ENCODE results near the gene ATL1. TPM values are rescaled to one million over a fixed set of nuclear protein-coding genes. Genes with fewer than 3 reads are reported as not detected.

The ATL1 gene
- total RNA-seq (2014; rRNA removed; shearing (Covaris generic)) (5.9 and 7.0 TPM in 2 replicates), polyA plus RNA-seq (2016; fragmentation: Nextera tagmentation; extraction: Ambion mirVana) (3.5 and 5.0 TPM in 2 replicates)
- long read RNA-seq, partial matches to known transcripts, result 1 of 4 reads
- long read RNA-seq, other reads (novel, unspliced or antisense), result 3 of 4 reads

GRCh38 chr14:50559990-50560930, at the start of gene ATL1:
Gene ATL1, plus strand, starts transcription at chr14:50560145. Its CDS starts 121 bp downstream, at chr14:50560266.
- Histone ChIP-seq H3K4me1 (ENCODE audit: insufficient read depth) (peaks cover 12% of the 10 kb centered on the region), H3K27me3 (ENCODE audit: insufficient read depth) (peaks cover 21% of the 10 kb centered on the region), H3F3A (replicated peaks; ENCODE audit: low read depth) (no peaks in the 10 kb centered on the region), H3K79me2 (replicated peaks; ENCODE audit: insufficient read depth) (no peaks in the 10 kb centered on the region), H3K4me2 (peak within 1 kb of the TSS; percentile 76), H4K20me1 (replicated peaks; ENCODE audit: insufficient read depth) (no peaks in the 10 kb centered on the region), H2AFZ (peak within 1 kb of the TSS; percentile 98), H3K27ac (ENCODE audit: low read depth) (0 out of 2 replicates have a peak within 1 kb of the TSS, but pooled peaks have one; percentile 21), H3K4me3 (peak within 1 kb of the TSS; percentile 92), H3K9me2 (ENCODE audit: insufficient read depth) (no peaks in the 10 kb centered on the region), H3K36me3 (ENCODE audit: insufficient read depth) (no peaks in the 10 kb centered on the region)
- TF ChIP-seq CTCF (conservative IDR thresholded peaks at IDR 0.05; ENCODE audit: low read depth in 2 of 2), result 0 out of 4 replicates have a peak, but pooled peaks of 1 of the 2 experiments have one; percentile 4
- TF ChIP-seq CREB1 (CRISPR knock-in tag; IDR thresholded peaks at IDR 0.05; ENCODE audit: low read depth), result peak; percentile 49; the same call in 1 of the 2 replicates
- TF ChIP-seq POLR2AphosphoS5 (IDR thresholded peaks at IDR 0.05; ENCODE audit: low read depth), result peak; percentile 66
- peak; percentile 68 for TF ChIP-seq REST (IDR thresholded peaks at IDR 0.05; ENCODE audit: unreplicated experiment)
- TF ChIP-seq ZNF114 (CRISPR knock-in tag; IDR thresholded peaks at IDR 0.05), result no peak
- no peak for TF ChIP-seq ZNF462 (CRISPR knock-in tag; IDR thresholded peaks at IDR 0.05)
- TF ChIP-seq JUNB (IDR thresholded peaks at IDR 0.05; ENCODE audit: unreplicated experiment), result no peak
- Mint-ChIP-seq H3K4me3 (peak within 1 kb of the TSS; percentile 88), H3K4me1 (peaks cover 14% of the 10 kb centered on the region), H3K27me3 (ENCODE audit: insufficient read depth, low read depth, poor library complexity) (peaks cover 13% of the 10 kb centered on the region), H3K27ac (no peak within 1 kb of the TSS), H3K36me3 (ENCODE audit: low read depth) (no peaks in the 10 kb centered on the region), H3K9me3 (no peaks in the 10 kb centered on the region)
- DNase-seq (ENCODE audit: low spot score) (peak; percentile 90), ATAC-seq (peak; percentile 92)

All from GM23338 (cell line).